ENCODE data around the gene TTC19.

- TF ChIP-seq EZH2phosphoT487 (IDR thresholded peaks at IDR 0.05; ENCODE audit: insufficient read depth, low read depth) (no peak), EZH2 (IDR thresholded peaks at IDR 0.05; ENCODE audit: insufficient read depth, poor library complexity, severe bottlenecking) (no peak)
Measured at GRCh38 chr17:15967706-15968399, 31.8 kb upstream of the TTC19 start.

Data from GM23248 (cell line).